C1 segment of cervical spinal cord (tissue), 14 donors: ENCODE data around the gene TMIE.
"Not testable (repeated sequence)": the region's sequence is repeated elsewhere in the genome, so short reads cannot be mapped to it uniquely, and the experiment has no call there.

Experiments
- DNase-seq, 14 donors: peaks; one replicate each; lab custom pipeline; 2025; lab: John Stamatoyannopoulos, UW

Gene TMIE

GRCh38 chr3:46684891-46685290 is 16.3 kb upstream of the TMIE start:
- DNase-seq = no peak

- DNase-seq = no peak
Observed at GRCh38 chr3:46685446-46685845, 15.7 kb upstream of the TMIE start.

- DNase-seq = no peak
Observed at GRCh38 chr3:46690798-46691197, 10.4 kb upstream of the TMIE start.

- DNase-seq = peak in 1 of 14 donors; percentile 4
Observed at GRCh38 chr3:46692566-46692990, 8.6 kb upstream of the TMIE start.

- peak in 7 of 14 donors; percentile 11 to 38 (median 26) for DNase-seq
Observed at GRCh38 chr3:46693038-46693891, 7.9 kb upstream of the TMIE start, which contains the start of gene ALS2CL. Gene ALS2CL (minus strand): TSS chr3:46693679. CDS start chr3:46689440, 4,239 bp downstream.

- peak in 1 of 14 donors; percentile 30 for DNase-seq
Observed at GRCh38 chr3:46693892-46694226, 7.3 kb upstream of the TMIE start.

GRCh38 chr3:46694520-46694919 is 6.7 kb upstream of the TMIE start:
- DNase-seq = no peak

- peak in 7 of 14 donors; percentile 11 to 53 (median 24) for DNase-seq
Observed at GRCh38 chr3:46695177-46695961, 5.8 kb upstream of the TMIE start.

GRCh38 chr3:46695962-46696894 is 5.0 kb upstream of the TMIE start:
- DNase-seq = peak in 1 of 14 donors; percentile 26

GRCh38 chr3:46699676-46700523 is 1.3 kb upstream of the TMIE start:
- peak in 10 of 14 donors; percentile 13 to 39 (median 29) for DNase-seq

- DNase-seq = peak in 12 of 14 donors; percentile 16 to 77 (median 66)
Observed at GRCh38 chr3:46700772-46701171, 420 bp upstream of the TMIE start.

GRCh38 chr3:46702246-46703012 is 1.2 kb downstream of the TMIE start:
- DNase-seq = peak in 2 of 14 donors; percentile 14 to 18

- no peak for DNase-seq
Observed at GRCh38 chr3:46703013-46703520, 1.9 kb downstream of the TMIE start.

GRCh38 chr3:46704346-46704745 is 3.2 kb downstream of the TMIE start:
- not testable (repeated sequence) for DNase-seq

- DNase-seq = peak in 12 of 14 donors; percentile 19 to 72 (median 42)
Observed at GRCh38 chr3:46705022-46705530, 3.9 kb downstream of the TMIE start.

GRCh38 chr3:46705751-46706552 is 4.8 kb downstream of the TMIE start:
- no peak for DNase-seq

- no peak for DNase-seq
Observed at GRCh38 chr3:46706771-46707582, 5.8 kb downstream of the TMIE start.
